Panc1 (cell line): ENCODE measurements around the gene TRABD2B.

ENCODE experiments used
- CTCF ChIP-seq: fragments of 450-650 bp; IDR thresholded peaks from 2 replicates; pipeline ENCODE4 v1.5.1; 2017; ENCODE audit warnings: mild to moderate bottlenecking
- POLR2AphosphoS5 ChIP-seq: IDR thresholded peaks from 2 replicates; pipeline ENCODE4 v1.6.1; 2012; ENCODE audit warnings: mild to moderate bottlenecking, low read depth, low read length, moderate library complexity

GRCh38 chr1:47840393-47841190, 156.6 kb downstream of the TRABD2B start:
- TF ChIP-seq CTCF, result no peak
- TF ChIP-seq POLR2AphosphoS5, result no peak
